HEK293T (cell line): ENCODE results near the gene MARK2.

Source experiments
- FOXA1 ChIP-seq: fragments of 450-650 bp; IDR thresholded peaks from 2 replicates; pipeline ENCODE4 v1.6.1; 2016; ENCODE audit warnings: mild to moderate bottlenecking
- FOXK2 ChIP-seq: fragments of 450-650 bp; IDR thresholded peaks from 2 replicates; pipeline ENCODE4 v1.6.1; 2016; ENCODE audit warnings: mild to moderate bottlenecking
- FOXM1 ChIP-seq: fragments of 450-650 bp; IDR thresholded peaks from 2 replicates; pipeline ENCODE4 v1.6.1; 2017; ENCODE audit warnings: mild to moderate bottlenecking, borderline replicate concordance
- HDGF ChIP-seq: fragments of 450-650 bp; IDR thresholded peaks from 2 replicates; pipeline ENCODE4 v1.6.1; 2017; ENCODE audit warnings: antibody characterized with exemption, borderline replicate concordance
- SUZ12 ChIP-seq: fragments of 450-650 bp; IDR thresholded peaks from 2 replicates; pipeline ENCODE4 v1.6.1; 2016; ENCODE audit warnings: mild to moderate bottlenecking
- TARDBP ChIP-seq: fragments of 450-650 bp; IDR thresholded peaks from 2 replicates; pipeline ENCODE4 v1.6.1; 2016

GRCh38 chr11:63837739-63838138 is 1.2 kb upstream of the MARK2 start:
- no peak for TF ChIP-seq FOXM1
- TF ChIP-seq TARDBP = no peak
- TF ChIP-seq SUZ12 = no peak
- TF ChIP-seq FOXA1 = no peak
- TF ChIP-seq FOXK2 = no peak
- TF ChIP-seq HDGF = no peak
